Measurements from ENCODE around the gene TIRAP.

- TF ChIP-seq, protein P1, sequence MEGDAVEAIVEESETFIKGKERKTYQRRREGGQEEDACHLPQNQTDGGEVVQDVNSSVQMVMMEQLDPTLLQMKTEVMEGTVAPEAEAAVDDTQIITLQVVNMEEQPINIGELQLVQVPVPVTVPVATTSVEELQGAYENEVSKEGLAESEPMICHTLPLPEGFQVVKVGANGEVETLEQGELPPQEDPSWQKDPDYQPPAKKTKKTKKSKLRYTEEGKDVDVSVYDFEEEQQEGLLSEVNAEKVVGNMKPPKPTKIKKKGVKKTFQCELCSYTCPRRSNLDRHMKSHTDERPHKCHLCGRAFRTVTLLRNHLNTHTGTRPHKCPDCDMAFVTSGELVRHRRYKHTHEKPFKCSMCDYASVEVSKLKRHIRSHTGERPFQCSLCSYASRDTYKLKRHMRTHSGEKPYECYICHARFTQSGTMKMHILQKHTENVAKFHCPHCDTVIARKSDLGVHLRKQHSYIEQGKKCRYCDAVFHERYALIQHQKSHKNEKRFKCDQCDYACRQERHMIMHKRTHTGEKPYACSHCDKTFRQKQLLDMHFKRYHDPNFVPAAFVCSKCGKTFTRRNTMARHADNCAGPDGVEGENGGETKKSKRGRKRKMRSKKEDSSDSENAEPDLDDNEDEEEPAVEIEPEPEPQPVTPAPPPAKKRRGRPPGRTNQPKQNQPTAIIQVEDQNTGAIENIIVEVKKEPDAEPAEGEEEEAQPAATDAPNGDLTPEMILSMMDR (IDR thresholded peaks at IDR 0.05): no peak
- no peak for TF ChIP-seq POLR2A (IDR thresholded peaks at IDR 0.05)
Measured at GRCh38 chr11:126293726-126294125, 10.8 kb downstream of the TIRAP start.
